ENCODE measurements around the gene ABLIM2. TPM values are rescaled to one million over a fixed set of nuclear protein-coding genes. Genes with fewer than 3 reads are reported as not detected.

ABLIM2 gene
- total RNA-seq, 1 experiment from 2014 or later = 1.0 TPM

GRCh38 chr4:8132400-8132799 lies 26.2 kb downstream of the ABLIM2 start:
- TF ChIP-seq, protein P1, sequence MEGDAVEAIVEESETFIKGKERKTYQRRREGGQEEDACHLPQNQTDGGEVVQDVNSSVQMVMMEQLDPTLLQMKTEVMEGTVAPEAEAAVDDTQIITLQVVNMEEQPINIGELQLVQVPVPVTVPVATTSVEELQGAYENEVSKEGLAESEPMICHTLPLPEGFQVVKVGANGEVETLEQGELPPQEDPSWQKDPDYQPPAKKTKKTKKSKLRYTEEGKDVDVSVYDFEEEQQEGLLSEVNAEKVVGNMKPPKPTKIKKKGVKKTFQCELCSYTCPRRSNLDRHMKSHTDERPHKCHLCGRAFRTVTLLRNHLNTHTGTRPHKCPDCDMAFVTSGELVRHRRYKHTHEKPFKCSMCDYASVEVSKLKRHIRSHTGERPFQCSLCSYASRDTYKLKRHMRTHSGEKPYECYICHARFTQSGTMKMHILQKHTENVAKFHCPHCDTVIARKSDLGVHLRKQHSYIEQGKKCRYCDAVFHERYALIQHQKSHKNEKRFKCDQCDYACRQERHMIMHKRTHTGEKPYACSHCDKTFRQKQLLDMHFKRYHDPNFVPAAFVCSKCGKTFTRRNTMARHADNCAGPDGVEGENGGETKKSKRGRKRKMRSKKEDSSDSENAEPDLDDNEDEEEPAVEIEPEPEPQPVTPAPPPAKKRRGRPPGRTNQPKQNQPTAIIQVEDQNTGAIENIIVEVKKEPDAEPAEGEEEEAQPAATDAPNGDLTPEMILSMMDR (conservative IDR thresholded peaks at IDR 0.05) = no peak
- Histone ChIP-seq H3K4me1 (ENCODE audit: insufficient read depth, low read length) (no peaks in the 10 kb centered on the region; the same call in 1 of the 2 replicates), H3K4me2 (ENCODE audit: insufficient read depth, insufficient read length, low read length) (no peak overlapping the region), H3K79me1 (ENCODE audit: insufficient read depth, low read depth, low read length, poor library complexity, severe bottlenecking) (no peaks in the 10 kb centered on the region), H3K9me3 (ENCODE audit: control insufficient read depth, low read depth, low read length) (no peaks in the 10 kb centered on the region), H2BK12ac (ENCODE audit: insufficient read length, low read depth, low read length) (no peak overlapping the region), H2BK5ac (ENCODE audit: insufficient read length, low read length) (no peak overlapping the region), H3K14ac (ENCODE audit: insufficient read depth, low read length) (no peak overlapping the region), H4K20me1 (ENCODE audit: control insufficient read depth, insufficient read depth, insufficient read length) (no peaks in the 10 kb centered on the region), H3K4ac (ENCODE audit: low read depth, low read length) (no peak overlapping the region), H3T11ph (ENCODE audit: low read length) (no peak overlapping the region), H2AK5ac (ENCODE audit: insufficient read length, low read length) (no peak overlapping the region), H4K5ac (ENCODE audit: insufficient read length, low read depth, low read length) (no peak overlapping the region), H4K8ac (replicated peaks; ENCODE audit: insufficient read length, low read depth, low read length) (no peak overlapping the region), H3K23ac (ENCODE audit: insufficient read length, low read depth, low read length) (no peak overlapping the region), H3K9ac (ENCODE audit: extremely low read depth, insufficient read length, low read length) (no peak overlapping the region), H2AFZ (ENCODE audit: low read length) (no peak overlapping the region), H3K27ac (ENCODE audit: insufficient read length, low read depth, low read length) (no peak overlapping the region), H3K79me2 (ENCODE audit: insufficient read depth, low read length) (no peaks in the 10 kb centered on the region), H3K18ac (ENCODE audit: insufficient read length, low read depth, low read length) (no peak overlapping the region), H2BK15ac (ENCODE audit: low read depth, low read length) (no peak overlapping the region), H3K27me3 (ENCODE audit: insufficient read depth, low read length) (no peaks in the 10 kb centered on the region), H2BK20ac (ENCODE audit: low read depth, low read length, poor library complexity, severe bottlenecking) (no peak overlapping the region), H3K23me2 (ENCODE audit: insufficient read length, low read depth, low read length, poor library complexity, severe bottlenecking) (no peaks in the 10 kb centered on the region), H4K91ac (ENCODE audit: insufficient read length, low read depth, low read length) (no peak overlapping the region), H3K56ac (ENCODE audit: insufficient read length, low read depth, low read length) (no peak overlapping the region), H2BK120ac (ENCODE audit: low read depth, low read length, poor library complexity, severe bottlenecking) (no peak overlapping the region)
- Mint-ChIP-seq H3K36me3 (ENCODE audit: insufficient read depth in 1 of 3, low read depth in 3 of 3) (no peaks in the 10 kb centered on the region), H3K27ac (peak overlapping the region in 1 of 3 experiments; percentile 72; a peak in 1 of 7 replicates), H3K4me1 (peaks cover 28 to 33% of the 10 kb centered on the region in 2 experiments), H3K4me3 (no peak overlapping the region), H3K27me3 (ENCODE audit: low read depth) (peaks cover 4% of the 10 kb centered on the region), H3K9me3 (no peaks in the 10 kb centered on the region)
- no peak for DNase-seq
- no CpG with 5 or more reads among the region's 10 CpGs for WGBS (ENCODE audit: extremely low coverage, insufficient read length, low lambda C conversion rate)
